Astrocyte (in vitro differentiated cells and primary cell): Measurements from ENCODE around the gene SMAD9. TPM values are rescaled to one million over a fixed set of nuclear protein-coding genes. Genes with fewer than 3 reads are reported as not detected.

ENCODE experiments used
- DNase-seq: peaks from one replicate; pipeline ENCODE4 v3.0.0-alpha.2; 2010; ENCODE audit warnings: low read depth
- FAIRE-seq: peaks from 2 replicates; lab custom pipeline; 2011; peaks lifted over from hg19 to GRCh38; lab: Jason Lieb, UNC
- H2AFZ ChIP-seq: 2 replicates; pipeline ENCODE4 v1.6.0; 2012; ENCODE audit warnings: low read depth, low read length, inconsistent platforms
- H3K27ac ChIP-seq: 2 replicates; pipeline ENCODE4 v1.5.1; 2011; ENCODE audit warnings: low read depth, low read length, inconsistent platforms
- H3K27me3 ChIP-seq: 2 replicates; pipeline ENCODE4 v1.6.0; 2011; ENCODE audit warnings: low read length, inconsistent platforms; ENCODE audit not compliant: insufficient read depth
- H3K36me3 ChIP-seq: 2 replicates; pipeline ENCODE4 v1.5.1; 2011; ENCODE audit warnings: low read length, inconsistent platforms; ENCODE audit not compliant: insufficient read depth
- H3K4me1 ChIP-seq: 2 replicates; pipeline ENCODE4 v1.5.1; 2011; ENCODE audit warnings: low read length, inconsistent platforms; ENCODE audit not compliant: insufficient read depth
- H3K4me2 ChIP-seq: 2 replicates; pipeline ENCODE4 v1.6.0; 2012; ENCODE audit warnings: low read length, inconsistent platforms
- H3K4me3 ChIP-seq: 2 replicates; pipeline ENCODE4 v1.5.1; 2011; ENCODE audit warnings: low read depth, mild to moderate bottlenecking, low read length, inconsistent platforms; ENCODE audit not compliant: insufficient read depth
- H3K79me2 ChIP-seq: 2 replicates; pipeline ENCODE4 v1.6.0; 2012; ENCODE audit warnings: mild to moderate bottlenecking, low read length, inconsistent platforms; ENCODE audit not compliant: insufficient read depth
- H3K9ac ChIP-seq: 2 replicates; pipeline ENCODE4 v1.6.0; 2012; ENCODE audit warnings: mild to moderate bottlenecking, low read length, inconsistent platforms
- H3K9me3 ChIP-seq: 2 replicates; pipeline ENCODE4 v1.5.1; 2012; ENCODE audit warnings: low read depth, mild to moderate bottlenecking, low read length, inconsistent platforms; ENCODE audit not compliant: insufficient read depth
- H4K20me1 ChIP-seq: 2 replicates; pipeline ENCODE4 v1.6.0; 2012; ENCODE audit warnings: low read length, inconsistent platforms; ENCODE audit not compliant: insufficient read depth
- H3K27ac Mint-ChIP-seq: one replicate; pipeline ENCODE4 v1.8.0; 2021; ENCODE audit warnings: mild to moderate bottlenecking, mixed read lengths; ENCODE audit not compliant: unreplicated experiment
- H3K27me3 Mint-ChIP-seq: one replicate; pipeline ENCODE4 v1.8.0; 2021; ENCODE audit warnings: low read depth, mixed read lengths; ENCODE audit not compliant: unreplicated experiment
- H3K36me3 Mint-ChIP-seq: one replicate; pipeline ENCODE4 v1.8.0; 2021; ENCODE audit warnings: low read depth, mixed read lengths; ENCODE audit not compliant: unreplicated experiment
- H3K4me1 Mint-ChIP-seq: one replicate; pipeline ENCODE4 v1.8.0; 2021; ENCODE audit warnings: low read depth, mixed read lengths; ENCODE audit not compliant: unreplicated experiment
- H3K4me3 Mint-ChIP-seq: one replicate; pipeline ENCODE4 v1.8.0; 2021; ENCODE audit warnings: mild to moderate bottlenecking, moderate library complexity, mixed read lengths; ENCODE audit not compliant: unreplicated experiment
- H3K9me3 Mint-ChIP-seq: one replicate; pipeline ENCODE4 v1.8.0; 2021; ENCODE audit warnings: mild to moderate bottlenecking, mixed read lengths; ENCODE audit not compliant: unreplicated experiment
- CTCF ChIP-seq: IDR thresholded peaks from 2 replicates; pipeline ENCODE4 v1.5.1; 2011; ENCODE audit warnings: low read depth, mild to moderate bottlenecking, inconsistent platforms, low read length, moderate library complexity; ENCODE audit not compliant: insufficient read depth
- EZH2 ChIP-seq: IDR thresholded peaks from 2 replicates; pipeline ENCODE4 v1.6.1; 2012; ENCODE audit warnings: mild to moderate bottlenecking, low read length, inconsistent platforms; ENCODE audit not compliant: insufficient read depth
- total RNA-seq: library from RNA; stranded (reverse); gene quantifications from 2 replicates; pipeline ENCODE4 v1.2.1, GENCODE V29; 2021

Gene SMAD9
- total RNA-seq, 1 donor from 2014 or later, result 2.8 TPM

GRCh38 chr13:36913463-36913862, 6.6 kb downstream of the SMAD9 start:
- Histone ChIP-seq H3K9ac (no peak overlapping the region), H3K4me3 (no peak overlapping the region), H3K79me2 (no peaks in the 10 kb centered on the region), H3K9me3 (no peaks in the 10 kb centered on the region), H3K4me1 (peaks cover 2% of the 10 kb centered on the region), H3K27me3 (no peaks in the 10 kb centered on the region), H3K4me2 (no peak overlapping the region), H2AFZ (no peak overlapping the region), H3K27ac (no peak overlapping the region), H4K20me1 (no peaks in the 10 kb centered on the region), H3K36me3 (no peaks in the 10 kb centered on the region)
- DNase-seq (no peak), FAIRE-seq (no peak)
- Mint-ChIP-seq H3K4me3 (no peak overlapping the region), H3K4me1 (peaks cover 3% of the 10 kb centered on the region), H3K9me3 (no peaks in the 10 kb centered on the region), H3K36me3 (no peaks in the 10 kb centered on the region), H3K27ac (no peak overlapping the region), H3K27me3 (peaks cover 3% of the 10 kb centered on the region)
- TF ChIP-seq CTCF (no peak), EZH2 (no peak)

GRCh38 chr13:36912973-36913372, 7.1 kb downstream of the SMAD9 start:
- no peak for TF ChIP-seq CTCF
- TF ChIP-seq EZH2, result no peak
- Histone ChIP-seq H2AFZ (no peak overlapping the region), H3K9ac (no peak overlapping the region), H3K27ac (no peak overlapping the region), H3K4me2 (no peak overlapping the region), H3K79me2 (no peaks in the 10 kb centered on the region), H3K4me3 (no peak overlapping the region), H3K36me3 (no peaks in the 10 kb centered on the region), H3K9me3 (no peaks in the 10 kb centered on the region), H3K4me1 (no peaks in the 10 kb centered on the region), H3K27me3 (no peaks in the 10 kb centered on the region), H4K20me1 (no peaks in the 10 kb centered on the region)
- no peaks in the 10 kb centered on the region for H3K36me3 Mint-ChIP-seq
- H3K27ac Mint-ChIP-seq, result no peak overlapping the region
- H3K4me3 Mint-ChIP-seq, result no peak overlapping the region
- no peaks in the 10 kb centered on the region for H3K9me3 Mint-ChIP-seq
- H3K27me3 Mint-ChIP-seq, result peaks cover 3% of the 10 kb centered on the region
- DNase-seq (no peak), FAIRE-seq (no peak)
- peaks cover 2% of the 10 kb centered on the region for H3K4me1 Mint-ChIP-seq

- TF ChIP-seq CTCF (no peak), EZH2 (no peak)
- Mint-ChIP-seq H3K27me3 (peaks cover 3% of the 10 kb centered on the region), H3K4me1 (peaks cover 2% of the 10 kb centered on the region), H3K36me3 (no peaks in the 10 kb centered on the region), H3K9me3 (no peaks in the 10 kb centered on the region), H3K27ac (no peak overlapping the region), H3K4me3 (no peak overlapping the region)
- H3K36me3 ChIP-seq, result no peaks in the 10 kb centered on the region
- no peaks in the 10 kb centered on the region for H3K27me3 ChIP-seq
- no peaks in the 10 kb centered on the region for H3K79me2 ChIP-seq
- no peak for FAIRE-seq
- no peaks in the 10 kb centered on the region for H3K4me1 ChIP-seq
- H3K27ac ChIP-seq, result no peak overlapping the region
- no peak overlapping the region for H3K9ac ChIP-seq
- H4K20me1 ChIP-seq, result no peaks in the 10 kb centered on the region
- H2AFZ ChIP-seq, result no peak overlapping the region
- H3K9me3 ChIP-seq, result no peaks in the 10 kb centered on the region
- H3K4me3 ChIP-seq, result no peak overlapping the region
- no peak for DNase-seq
- H3K4me2 ChIP-seq, result no peak overlapping the region
Observed at GRCh38 chr13:36912369-36912768, 7.7 kb downstream of the SMAD9 start.
